Measurements from ENCODE around the gene KIF21A. TPM values are rescaled to one million over a fixed set of nuclear protein-coding genes. Genes with fewer than 3 reads are reported as not detected.
A peak's percentile ranks its signal among the peaks of the same experiment; 100 is the strongest.

The KIF21A gene, protein sequence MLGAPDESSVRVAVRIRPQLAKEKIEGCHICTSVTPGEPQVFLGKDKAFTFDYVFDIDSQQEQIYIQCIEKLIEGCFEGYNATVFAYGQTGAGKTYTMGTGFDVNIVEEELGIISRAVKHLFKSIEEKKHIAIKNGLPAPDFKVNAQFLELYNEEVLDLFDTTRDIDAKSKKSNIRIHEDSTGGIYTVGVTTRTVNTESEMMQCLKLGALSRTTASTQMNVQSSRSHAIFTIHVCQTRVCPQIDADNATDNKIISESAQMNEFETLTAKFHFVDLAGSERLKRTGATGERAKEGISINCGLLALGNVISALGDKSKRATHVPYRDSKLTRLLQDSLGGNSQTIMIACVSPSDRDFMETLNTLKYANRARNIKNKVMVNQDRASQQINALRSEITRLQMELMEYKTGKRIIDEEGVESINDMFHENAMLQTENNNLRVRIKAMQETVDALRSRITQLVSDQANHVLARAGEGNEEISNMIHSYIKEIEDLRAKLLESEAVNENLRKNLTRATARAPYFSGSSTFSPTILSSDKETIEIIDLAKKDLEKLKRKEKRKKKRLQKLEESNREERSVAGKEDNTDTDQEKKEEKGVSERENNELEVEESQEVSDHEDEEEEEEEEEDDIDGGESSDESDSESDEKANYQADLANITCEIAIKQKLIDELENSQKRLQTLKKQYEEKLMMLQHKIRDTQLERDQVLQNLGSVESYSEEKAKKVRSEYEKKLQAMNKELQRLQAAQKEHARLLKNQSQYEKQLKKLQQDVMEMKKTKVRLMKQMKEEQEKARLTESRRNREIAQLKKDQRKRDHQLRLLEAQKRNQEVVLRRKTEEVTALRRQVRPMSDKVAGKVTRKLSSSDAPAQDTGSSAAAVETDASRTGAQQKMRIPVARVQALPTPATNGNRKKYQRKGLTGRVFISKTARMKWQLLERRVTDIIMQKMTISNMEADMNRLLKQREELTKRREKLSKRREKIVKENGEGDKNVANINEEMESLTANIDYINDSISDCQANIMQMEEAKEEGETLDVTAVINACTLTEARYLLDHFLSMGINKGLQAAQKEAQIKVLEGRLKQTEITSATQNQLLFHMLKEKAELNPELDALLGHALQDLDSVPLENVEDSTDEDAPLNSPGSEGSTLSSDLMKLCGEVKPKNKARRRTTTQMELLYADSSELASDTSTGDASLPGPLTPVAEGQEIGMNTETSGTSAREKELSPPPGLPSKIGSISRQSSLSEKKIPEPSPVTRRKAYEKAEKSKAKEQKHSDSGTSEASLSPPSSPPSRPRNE (N-terminal part only)
- 10 to 100 TPM; 50.4 to 51.9 TPM for total RNA-seq

DNA sequence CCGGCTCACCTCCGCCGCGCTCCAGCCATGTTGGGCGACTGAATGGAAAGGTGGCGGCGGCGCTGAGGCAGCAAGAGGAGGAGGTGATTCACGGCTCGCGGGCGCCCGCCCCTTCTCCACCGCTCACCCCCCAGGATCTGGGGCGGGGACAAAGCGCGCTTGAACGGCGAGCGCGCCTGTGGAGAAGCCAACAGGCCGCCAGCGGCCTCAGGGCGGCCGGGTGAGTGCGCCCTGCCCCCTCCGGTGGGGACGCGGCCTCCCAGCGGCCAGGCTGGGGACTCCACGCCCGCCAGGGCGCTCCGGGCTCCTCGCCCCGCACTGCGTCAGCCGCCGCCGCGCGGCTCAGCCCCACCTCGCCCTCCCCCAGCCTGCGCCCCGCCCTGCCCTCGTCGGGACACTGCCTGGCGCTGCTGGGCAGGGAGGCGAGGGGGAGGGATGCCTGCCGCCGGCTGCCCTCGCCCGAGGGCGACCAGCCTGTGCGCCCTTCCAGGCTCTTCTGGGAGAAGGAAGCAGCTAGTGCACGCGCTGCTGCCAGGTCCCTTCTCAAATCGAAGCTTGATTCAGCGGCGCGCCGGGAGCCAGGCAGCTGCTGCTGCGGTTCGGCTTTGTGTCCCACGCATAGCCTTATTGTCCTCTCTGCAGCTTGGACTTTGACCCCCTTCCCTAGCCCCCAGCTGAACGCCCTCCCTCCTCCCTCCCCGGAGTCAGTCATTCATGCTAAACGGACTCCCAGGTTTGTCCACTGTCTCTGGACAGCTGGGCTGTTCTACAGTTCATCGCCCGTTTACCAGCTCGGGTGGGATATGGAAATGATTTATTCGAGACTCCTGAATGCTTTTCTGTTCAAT lies at the start of gene KIF21A:
Gene KIF21A (minus strand): TSS at position 40 of the 848 bp plus-strand sequence. CDS start 150 bp downstream, outside the sequence.
- TF ChIP-seq, protein P1, sequence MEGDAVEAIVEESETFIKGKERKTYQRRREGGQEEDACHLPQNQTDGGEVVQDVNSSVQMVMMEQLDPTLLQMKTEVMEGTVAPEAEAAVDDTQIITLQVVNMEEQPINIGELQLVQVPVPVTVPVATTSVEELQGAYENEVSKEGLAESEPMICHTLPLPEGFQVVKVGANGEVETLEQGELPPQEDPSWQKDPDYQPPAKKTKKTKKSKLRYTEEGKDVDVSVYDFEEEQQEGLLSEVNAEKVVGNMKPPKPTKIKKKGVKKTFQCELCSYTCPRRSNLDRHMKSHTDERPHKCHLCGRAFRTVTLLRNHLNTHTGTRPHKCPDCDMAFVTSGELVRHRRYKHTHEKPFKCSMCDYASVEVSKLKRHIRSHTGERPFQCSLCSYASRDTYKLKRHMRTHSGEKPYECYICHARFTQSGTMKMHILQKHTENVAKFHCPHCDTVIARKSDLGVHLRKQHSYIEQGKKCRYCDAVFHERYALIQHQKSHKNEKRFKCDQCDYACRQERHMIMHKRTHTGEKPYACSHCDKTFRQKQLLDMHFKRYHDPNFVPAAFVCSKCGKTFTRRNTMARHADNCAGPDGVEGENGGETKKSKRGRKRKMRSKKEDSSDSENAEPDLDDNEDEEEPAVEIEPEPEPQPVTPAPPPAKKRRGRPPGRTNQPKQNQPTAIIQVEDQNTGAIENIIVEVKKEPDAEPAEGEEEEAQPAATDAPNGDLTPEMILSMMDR (IDR thresholded peaks at IDR 0.05), result peak; percentile 31 to 68
- peak; percentile 85 for DNase-seq (ENCODE audit: low spot score)
- Histone ChIP-seq H3K4me1 (peaks cover 0 to 4% of the 10 kb centered on the region in 2 donors), H3K27me3 (no peaks in the 10 kb centered on the region), H3K4me3 (peak within 1 kb of the TSS; percentile 80 to 90), H3K9me3 (no peaks in the 10 kb centered on the region), H3K27ac (peak within 1 kb of the TSS; percentile 95 to 97), H3K36me3 (no peaks in the 10 kb centered on the region)

DNA sequence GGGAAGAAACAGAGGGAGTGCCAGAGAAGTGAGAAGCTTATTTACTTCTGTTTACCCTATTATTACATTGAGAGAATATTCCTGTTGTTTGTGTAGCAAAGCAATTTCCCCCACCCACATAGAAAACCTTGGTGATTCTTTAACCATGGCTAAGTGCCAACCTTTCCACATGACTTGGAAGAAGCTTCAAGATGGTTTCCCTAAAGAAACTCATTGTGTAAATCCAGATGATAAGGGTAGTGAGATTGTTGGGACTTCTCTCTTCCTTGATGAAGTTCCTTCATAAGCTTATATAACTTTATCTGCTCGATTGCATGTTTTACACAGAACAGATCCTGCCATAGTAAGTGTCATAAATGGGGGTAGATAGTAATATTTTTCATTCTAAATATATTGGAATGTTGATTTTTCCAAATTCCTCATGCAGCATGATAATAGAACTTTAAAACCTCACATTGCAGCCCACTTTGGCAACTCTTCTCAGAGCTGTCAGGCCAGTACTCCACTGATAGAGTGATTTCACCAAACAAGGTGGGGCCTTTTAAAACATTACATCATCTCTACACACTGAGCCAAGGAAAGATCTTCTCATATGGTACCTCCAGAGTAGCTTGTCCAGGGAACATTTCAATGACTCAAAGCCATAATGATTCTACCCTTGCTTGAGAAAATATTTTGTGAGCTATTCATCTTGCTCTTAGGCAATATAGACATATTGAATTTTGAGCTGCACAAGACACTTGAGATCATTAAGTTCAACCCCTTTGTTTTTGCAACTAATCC lies 47.8 kb upstream of the KIF21A start:
- Histone ChIP-seq H3K27me3 (no peaks in the 10 kb centered on the region), H3K4me1 (no peaks in the 10 kb centered on the region), H3K36me3 (no peaks in the 10 kb centered on the region), H3K9me3 (no peaks in the 10 kb centered on the region), H3K4me3 (no peak overlapping the region), H3K27ac (no peak overlapping the region)
- no peak for DNase-seq (ENCODE audit: low spot score)
- TF ChIP-seq, protein P1 (IDR thresholded peaks at IDR 0.05), result no peak

DNA sequence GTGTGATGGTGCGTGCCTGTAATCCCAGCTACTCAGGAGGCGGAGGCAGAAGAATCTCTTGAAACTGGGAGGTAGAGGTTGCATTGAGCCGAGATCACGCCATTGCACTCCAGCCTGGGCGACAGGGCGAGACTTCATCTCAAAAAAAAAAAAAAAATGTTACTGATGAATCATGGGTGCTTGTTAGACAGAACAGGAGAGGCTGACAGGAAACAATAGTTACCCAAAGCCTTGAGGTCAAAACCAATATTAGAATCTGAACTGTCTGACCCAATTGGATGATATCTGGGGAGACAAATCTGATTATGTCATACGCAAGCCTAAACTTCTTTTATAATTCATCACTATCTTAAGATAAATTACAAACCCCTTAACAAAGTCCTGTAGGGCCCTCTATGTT lies 40.7 kb upstream of the KIF21A start:
- no peaks in the 10 kb centered on the region for H3K36me3 ChIP-seq
- H3K4me3 ChIP-seq, result no peak overlapping the region
- H3K4me1 ChIP-seq, result no peaks in the 10 kb centered on the region
- H3K9me3 ChIP-seq, result no peaks in the 10 kb centered on the region
- no peak for DNase-seq (ENCODE audit: low spot score)
- TF ChIP-seq, protein P1 (IDR thresholded peaks at IDR 0.05), result no peak
- no peak overlapping the region for H3K27ac ChIP-seq
- H3K27me3 ChIP-seq, result no peaks in the 10 kb centered on the region

DNA sequence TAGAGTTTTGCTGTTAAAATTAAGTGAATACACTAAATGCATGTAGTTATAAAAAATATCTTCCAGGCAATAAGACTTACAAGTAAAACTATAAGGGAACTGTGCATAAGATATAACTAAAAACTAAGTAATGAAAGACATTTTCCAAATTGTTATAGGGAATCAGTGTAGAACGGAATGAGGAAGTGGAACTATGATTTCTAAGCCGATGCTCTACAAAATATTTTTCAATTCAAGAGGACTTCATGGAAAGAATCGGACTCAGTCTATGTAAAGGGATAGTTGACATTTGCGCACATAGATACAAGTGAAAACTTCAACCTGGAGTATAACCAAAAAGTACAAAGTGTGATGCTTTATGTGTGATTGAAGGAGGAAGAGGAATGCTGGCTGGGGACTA lies 40.1 kb upstream of the KIF21A start:
- DNase-seq (ENCODE audit: low spot score), result no peak
- TF ChIP-seq, protein P1 (IDR thresholded peaks at IDR 0.05), result no peak

More for the DNA sequence above, 40.1 kb upstream of the KIF21A start:
- Histone ChIP-seq H3K27me3 (no peaks in the 10 kb centered on the region), H3K4me1 (no peaks in the 10 kb centered on the region), H3K4me3 (no peak overlapping the region), H3K27ac (no peak overlapping the region), H3K9me3 (no peaks in the 10 kb centered on the region), H3K36me3 (no peaks in the 10 kb centered on the region)

Data from right atrium auricular region (tissue), 2 donors.